ENCODE data around the gene TMEM101. TPM values are rescaled to one million over a fixed set of nuclear protein-coding genes. Genes with fewer than 3 reads are reported as not detected.
"Not testable (repeated sequence)": the region's sequence is repeated elsewhere in the genome, so short reads cannot be mapped to it uniquely, and the experiment has no call there.

The TMEM101 gene
- total RNA-seq, 4 donors from 2014 or later: 1.5 to 76.1 (median 49.8) TPM

- Histone ChIP-seq H3K27me3 (peaks cover 0 to 10% of the 10 kb centered on the region in 2 donors), H3K9me3 (no peaks in the 10 kb centered on the region), H3K4me3 (no peak overlapping the region), H3K36me3 (no peaks in the 10 kb centered on the region), H3K4me1 (no peaks in the 10 kb centered on the region), H3K27ac (no peak overlapping the region)
- intact Hi-C loops (cut with DNase I; ENCODE audit: low total_unique reads): no loop called here
- DNase-seq: no peak
- no peak for TF ChIP-seq POLR2A (IDR thresholded peaks at IDR 0.05)
- TF ChIP-seq CTCF (IDR thresholded peaks at IDR 0.05): no peak
These were observed 36.7 kb downstream of the TMEM101 start for GRCh38 chr17:43978078-43978477.

- H3K9me3 ChIP-seq: no peaks in the 10 kb centered on the region
- H3K27me3 ChIP-seq: peaks cover 0 to 1% of the 10 kb centered on the region in 2 donors
- DNase-seq: no peak
- no peaks in the 10 kb centered on the region for H3K4me1 ChIP-seq
- no peak overlapping the region for H3K27ac ChIP-seq
- TF ChIP-seq POLR2A (IDR thresholded peaks at IDR 0.05) (no peak), CTCF (IDR thresholded peaks at IDR 0.05) (no peak)
- intact Hi-C loops (cut with DNase I; ENCODE audit: low total_unique reads): no loop called here
- no peaks in the 10 kb centered on the region for H3K36me3 ChIP-seq
- no peak overlapping the region for H3K4me3 ChIP-seq
These were observed 37.6 kb downstream of the TMEM101 start for GRCh38 chr17:43976963-43977837.

- H3K9me3 ChIP-seq: no peaks in the 10 kb centered on the region
- no peak for TF ChIP-seq POLR2A (IDR thresholded peaks at IDR 0.05)
- TF ChIP-seq CTCF (IDR thresholded peaks at IDR 0.05): no peak
- no peaks in the 10 kb centered on the region for H3K36me3 ChIP-seq
- H3K4me1 ChIP-seq: no peaks in the 10 kb centered on the region
- H3K27ac ChIP-seq: no peak overlapping the region
- intact Hi-C loops (cut with DNase I; ENCODE audit: low total_unique reads): no loop called here
- H3K27me3 ChIP-seq: no peaks in the 10 kb centered on the region
- DNase-seq: no peak
- H3K4me3 ChIP-seq: no peak overlapping the region
These were observed 38.9 kb downstream of the TMEM101 start for GRCh38 chr17:43975898-43976297.

GRCh38 chr17:43974382-43975266 is 40.1 kb downstream of the TMEM101 start:
- Histone ChIP-seq H3K4me3 (no peak overlapping the region), H3K27me3 (no peaks in the 10 kb centered on the region), H3K27ac (no peak overlapping the region), H3K36me3 (no peaks in the 10 kb centered on the region), H3K4me1 (no peaks in the 10 kb centered on the region), H3K9me3 (no peaks in the 10 kb centered on the region)
- intact Hi-C loops (cut with DNase I; ENCODE audit: low total_unique reads): no loop called here
- TF ChIP-seq POLR2A (IDR thresholded peaks at IDR 0.05) (no peak), CTCF (IDR thresholded peaks at IDR 0.05) (no peak)
- DNase-seq: no peak

GRCh38 chr17:43972444-43973212 is 42.1 kb downstream of the TMEM101 start:
- DNase-seq; H3K4me3 ChIP-seq; H3K27me3 ChIP-seq; H3K27ac ChIP-seq; H3K4me1 ChIP-seq; intact Hi-C loops (cut with DNase I; ENCODE audit: low total_unique reads); H3K9me3 ChIP-seq; H3K36me3 ChIP-seq: not testable (repeated sequence)

- H3K36me3 ChIP-seq; intact Hi-C loops (cut with DNase I; ENCODE audit: low total_unique reads); H3K9me3 ChIP-seq; H3K4me3 ChIP-seq; H3K27me3 ChIP-seq; H3K4me1 ChIP-seq; DNase-seq; H3K27ac ChIP-seq: not testable (repeated sequence)
These were observed 43.3 kb downstream of the TMEM101 start for GRCh38 chr17:43971436-43971835.
